Activated CD8-positive, alpha-beta memory T cell treated with anti-CD3 and anti-CD28 coated beads, Interleukin-2, amount 50 U/mL, for 1 hour (primary cell): ENCODE measurements around the gene FBLL1.
"Not testable (repeated sequence)": the region's sequence is repeated elsewhere in the genome, so short reads cannot be mapped to it uniquely, and the experiment has no call there.

Source experiments
- DNase-seq: peaks from one replicate; pipeline ENCODE4 v3.0.0-alpha.2; 2020; ENCODE audit errors: extremely low read depth

FBLL1 gene

GRCh38 chr5:168552146-168552545 is 23.0 kb downstream of the FBLL1 start:
- DNase-seq, result no peak

- no peak for DNase-seq
These were observed 24.4 kb downstream of the FBLL1 start for GRCh38 chr5:168553377-168554130.

DNA sequence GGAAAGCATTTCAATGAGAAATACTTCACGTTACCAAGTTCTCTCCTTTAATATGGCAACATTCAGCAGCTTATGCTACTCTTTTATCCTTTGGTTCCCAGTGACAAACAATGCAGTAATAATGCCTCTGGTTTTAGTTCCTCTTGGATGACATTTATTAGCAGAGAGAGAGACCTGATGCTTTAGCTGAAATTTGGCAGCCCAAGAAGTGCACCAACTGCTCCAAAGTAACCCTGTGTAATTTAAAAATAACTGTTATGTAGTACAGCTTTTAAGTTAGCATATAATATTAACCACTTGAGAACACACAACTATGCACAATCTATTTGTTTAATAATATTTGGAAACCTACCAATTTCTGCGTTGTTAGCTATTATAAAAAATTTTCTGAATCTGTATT is 28.3 kb downstream of the FBLL1 start:
- DNase-seq, result no peak

DNA sequence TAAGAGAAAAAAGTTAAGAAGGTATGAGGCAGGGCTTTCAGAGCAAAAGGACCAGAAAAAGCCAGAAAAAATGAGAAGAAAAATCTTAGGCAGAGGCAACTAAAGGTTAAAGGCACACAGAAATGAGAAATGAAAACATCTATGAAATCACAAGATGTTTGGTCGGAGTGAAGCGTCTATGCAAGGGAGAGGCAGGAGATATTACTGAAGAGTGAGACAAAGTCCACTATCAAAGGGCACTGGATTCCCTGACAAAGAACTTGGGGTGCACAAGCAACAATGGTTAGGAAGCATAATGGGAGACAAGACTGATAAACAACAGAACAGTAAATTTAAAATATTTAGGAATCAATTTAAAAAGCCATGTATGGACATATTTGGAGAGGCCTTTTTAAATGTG is 33.2 kb downstream of the FBLL1 start:
- no peak for DNase-seq

- no peak for DNase-seq
These were observed 34.9 kb downstream of the FBLL1 start for GRCh38 chr5:168563959-168564358.

DNA sequence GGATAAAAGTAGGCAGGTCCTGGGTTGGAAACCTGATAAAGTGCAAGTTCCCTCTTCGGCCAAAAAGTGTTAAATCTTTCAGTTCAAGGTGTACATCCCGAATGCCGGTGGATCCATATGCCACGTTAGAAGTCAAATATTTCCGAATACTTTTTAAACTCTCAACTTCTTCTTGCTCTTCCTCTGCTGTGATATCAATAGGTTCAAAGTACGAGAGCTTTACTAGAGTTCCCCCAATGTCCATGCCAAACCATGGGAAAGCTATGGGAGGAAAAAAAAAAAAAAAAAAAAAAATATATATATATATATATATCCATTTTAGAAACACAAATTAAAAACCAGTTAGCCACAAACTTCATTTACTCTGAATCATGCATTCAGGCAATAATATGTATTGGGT is 39.6 kb downstream of the FBLL1 start:
- DNase-seq, result no peak

DNA sequence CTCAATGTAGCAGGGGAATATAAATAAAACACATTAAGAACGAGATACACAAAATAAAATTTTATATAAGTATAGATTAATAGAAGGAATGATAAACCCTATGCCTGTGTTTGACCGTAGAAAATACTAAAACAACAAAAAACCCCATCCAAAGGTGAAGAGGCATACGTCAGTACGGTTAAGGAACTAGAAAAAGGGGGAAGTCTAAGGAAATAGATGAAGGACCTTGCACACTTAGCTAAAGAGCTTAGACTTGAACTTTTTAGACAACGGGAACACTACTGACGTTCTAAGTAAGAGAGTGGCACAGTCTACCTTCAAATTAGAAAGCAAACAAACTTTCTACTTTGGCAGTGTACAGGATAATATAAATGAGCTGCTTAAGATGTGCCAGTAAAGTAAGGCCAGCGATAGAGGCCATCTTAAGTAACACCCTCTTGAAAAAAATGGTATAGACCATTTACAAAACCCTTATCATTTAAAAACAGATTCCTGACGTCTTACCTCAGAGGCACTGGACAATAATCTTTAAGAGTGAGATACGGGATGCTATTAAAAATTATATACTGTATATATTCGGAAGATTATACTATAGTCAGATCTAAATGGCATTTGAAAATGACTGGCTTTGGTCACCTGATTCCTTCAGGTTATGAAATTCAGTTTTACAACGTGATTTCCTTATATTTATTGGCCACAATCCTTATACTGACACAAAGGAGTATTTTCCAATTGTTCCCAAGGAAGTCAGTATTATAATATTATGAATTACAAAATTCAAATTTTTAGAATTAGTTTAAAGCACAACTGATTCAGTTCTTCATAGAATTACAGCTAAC is 41.6 kb downstream of the FBLL1 start:
- no peak for DNase-seq

DNA sequence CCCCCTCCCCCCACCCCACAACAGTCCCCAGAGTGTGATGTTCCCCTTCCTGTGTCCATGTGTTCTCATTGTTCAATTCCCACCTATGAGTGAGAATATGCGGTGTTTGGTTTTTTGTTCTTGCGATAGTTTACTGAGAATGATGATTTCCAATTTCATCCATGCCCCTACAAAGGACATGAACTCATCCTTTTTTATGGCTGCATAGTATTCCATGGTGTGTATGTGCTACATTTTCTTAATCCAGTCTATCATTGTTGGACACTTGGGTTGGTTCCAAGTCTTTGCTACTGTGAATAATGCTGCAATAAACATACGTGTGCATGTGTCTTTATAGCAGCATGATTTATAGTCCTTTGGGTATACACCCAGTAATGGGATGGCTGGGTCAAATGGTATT is 44.6 kb downstream of the FBLL1 start:
- DNase-seq, result not testable (repeated sequence)

GRCh38 chr5:168574156-168574555 is 45.1 kb downstream of the FBLL1 start:
- not testable (repeated sequence) for DNase-seq

DNA sequence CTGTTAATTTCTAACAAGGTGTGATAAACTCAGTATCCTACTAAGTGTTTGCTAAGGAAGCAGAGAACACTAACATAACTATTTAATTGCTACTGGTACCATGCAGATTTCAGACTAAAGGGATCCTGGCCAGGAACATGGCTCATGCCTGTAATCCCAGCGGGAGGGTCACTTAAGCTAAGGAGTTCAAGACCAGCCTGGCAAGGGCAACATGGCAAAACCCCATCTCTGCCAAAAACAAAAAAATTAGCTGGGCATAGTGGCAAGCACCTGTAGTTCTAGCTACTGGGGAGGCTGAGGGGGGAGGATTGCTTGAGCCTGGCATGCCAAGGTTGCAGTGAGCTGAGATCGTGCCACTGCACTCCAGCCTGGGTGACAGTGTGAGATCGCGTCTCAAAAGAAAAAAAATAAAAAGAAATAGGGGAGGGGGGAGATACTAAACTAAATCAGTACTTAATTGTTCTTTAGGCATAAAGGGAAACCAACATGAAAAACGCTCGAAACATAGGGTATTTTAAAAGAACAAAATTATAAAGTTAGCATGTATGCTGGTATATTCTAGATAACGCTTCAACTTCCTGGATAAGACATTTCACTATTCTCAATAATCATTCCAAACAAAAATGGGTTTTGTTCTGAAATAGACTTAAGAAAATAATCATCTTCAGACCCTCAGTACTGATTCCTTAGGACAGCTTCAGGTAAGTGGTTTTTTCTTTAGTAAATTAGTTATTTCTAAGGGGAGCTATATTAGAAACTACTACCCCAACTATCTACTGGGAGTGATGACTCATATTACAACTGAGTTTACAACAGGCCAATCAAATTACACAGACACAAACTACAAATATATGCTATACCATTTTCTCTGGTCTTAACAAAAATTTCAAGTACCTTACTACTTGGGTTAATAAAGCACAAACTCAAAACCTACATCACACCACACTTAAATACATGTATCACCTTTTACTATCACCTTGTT is 46.6 kb downstream of the FBLL1 start:
- DNase-seq, result no peak

- no peak for DNase-seq
These were observed 48.9 kb downstream of the FBLL1 start for GRCh38 chr5:168578006-168578405.

DNA sequence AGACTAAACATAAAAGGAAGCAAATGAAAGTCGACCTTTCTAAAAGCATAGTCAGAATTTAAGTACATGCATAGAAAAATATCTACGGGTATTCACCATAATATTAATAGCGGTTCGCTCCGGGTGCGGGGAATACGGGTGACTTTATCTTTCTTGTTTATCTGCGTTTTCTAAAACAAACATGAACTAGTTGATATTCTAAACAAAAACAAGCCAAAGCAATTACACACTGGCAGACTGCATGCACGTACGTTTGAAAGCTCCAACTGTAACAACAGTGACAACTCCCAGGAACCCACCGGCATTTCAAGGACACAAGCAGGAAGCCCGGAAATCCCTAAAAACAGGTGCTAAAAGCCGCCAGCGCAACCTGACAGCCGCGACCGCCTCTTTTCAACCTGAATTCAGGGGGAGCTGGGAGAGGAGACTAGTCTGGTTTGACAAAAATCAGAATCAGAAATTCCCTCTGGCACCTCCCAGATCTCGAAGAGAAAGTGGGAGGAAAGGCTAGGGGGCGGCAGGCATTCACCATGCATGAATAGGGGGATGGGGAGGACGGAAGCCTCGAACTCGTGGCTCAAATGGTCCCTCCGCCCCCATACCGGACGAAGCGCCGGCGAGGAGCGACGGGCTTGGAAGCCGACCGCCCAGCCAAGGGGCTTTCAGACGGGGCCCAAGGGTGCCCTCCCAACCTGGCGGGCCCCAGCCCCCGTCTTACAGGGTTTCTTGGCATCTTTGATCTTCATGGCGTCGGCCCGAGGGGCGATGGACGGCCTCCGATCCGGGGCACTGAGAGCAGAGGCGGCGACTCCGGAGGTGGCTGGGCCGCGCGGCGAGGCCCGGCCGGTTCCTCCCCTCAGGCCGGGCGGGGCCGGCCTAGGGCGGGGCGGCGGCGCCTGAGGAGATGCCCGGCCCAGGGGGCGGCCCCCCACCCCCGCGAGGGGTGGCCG is 49.7 kb downstream of the FBLL1 start, which contains the start of gene PANK3:
TSS of gene PANK3 (minus strand) at position 831 of the 950 bp plus-strand sequence. CDS start at position 746, 85 bp downstream.
- no peak for DNase-seq

DNA sequence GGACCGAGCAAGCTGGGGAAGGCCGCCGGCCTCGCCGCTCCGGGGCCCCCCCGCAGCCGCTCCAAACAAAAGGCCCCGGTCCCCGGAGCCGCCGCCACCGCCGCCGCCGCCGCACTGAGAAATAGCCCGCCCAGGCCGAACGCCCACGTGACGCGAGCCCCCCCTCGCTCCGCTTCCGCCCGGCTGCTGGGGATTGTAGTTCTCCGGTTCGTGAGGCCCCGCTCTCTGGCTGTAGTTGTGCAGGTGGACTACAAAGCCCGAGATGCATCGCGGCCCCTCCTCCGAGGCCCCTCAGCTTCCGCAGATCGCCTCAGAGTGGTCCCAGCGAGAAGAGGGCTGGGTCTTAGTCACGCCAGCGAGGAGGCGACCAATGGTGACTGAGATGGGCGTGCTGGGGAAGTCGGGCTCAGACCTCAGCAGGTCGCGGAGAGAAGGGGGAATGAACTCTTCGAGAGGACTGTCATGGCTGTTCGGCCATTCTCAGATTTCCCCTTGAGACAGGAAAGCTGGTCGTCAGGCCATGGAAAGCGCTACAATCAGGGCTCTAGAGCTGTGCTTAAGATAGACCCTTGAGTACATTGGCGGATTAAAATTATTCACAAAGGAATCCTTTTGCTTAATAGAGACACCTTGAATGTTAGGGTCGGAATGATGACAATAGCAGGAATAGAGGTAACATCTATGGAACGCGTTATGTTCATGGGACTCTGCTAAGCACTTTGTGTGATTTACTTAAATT is 50.6 kb downstream of the FBLL1 start:
- peak; percentile 88 for DNase-seq

DNA sequence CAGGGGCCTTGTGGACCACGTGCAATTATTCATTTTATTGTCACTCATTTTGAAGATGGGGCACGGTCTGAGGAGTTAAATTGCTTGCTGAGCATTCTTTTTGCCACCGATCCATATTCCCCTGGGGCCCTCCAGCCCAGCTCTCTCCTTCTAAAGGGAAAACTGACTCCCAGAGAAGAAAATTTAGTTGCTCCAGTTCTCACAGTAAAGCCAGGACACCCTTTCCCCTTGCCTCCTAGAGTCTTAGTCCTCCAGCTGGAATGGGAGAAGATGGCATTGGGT is 51.1 kb downstream of the FBLL1 start:
- no peak for DNase-seq
